ENCODE data around the gene POLR2H.
A peak's percentile ranks its signal among the peaks of the same experiment; 100 is the strongest.

Gene POLR2H

DNA sequence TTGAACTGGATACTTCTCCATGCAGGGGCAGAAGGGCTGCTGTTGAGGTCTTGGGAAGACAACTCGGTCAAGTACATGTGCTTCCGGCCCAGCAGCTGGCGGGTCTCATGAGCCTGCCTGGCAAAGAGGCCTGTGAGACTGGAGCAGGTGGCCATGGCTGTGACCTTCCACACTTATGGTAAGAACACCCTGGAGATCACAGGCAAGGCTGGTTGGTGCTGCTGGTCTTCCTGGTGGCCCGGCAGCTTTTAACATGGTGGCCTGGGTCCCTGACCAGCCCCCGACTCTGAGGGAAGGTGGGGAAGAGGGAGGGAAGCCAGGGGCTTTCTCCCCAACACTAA is 33.8 kb downstream of the POLR2H start:
- DNase-seq (ENCODE audit: extremely low read depth, low read depth) = no peak
- no peak overlapping the region for H3K4me3 ChIP-seq (replicated peaks; ENCODE audit: low read depth, low read length)
- TF ChIP-seq, protein P1, sequence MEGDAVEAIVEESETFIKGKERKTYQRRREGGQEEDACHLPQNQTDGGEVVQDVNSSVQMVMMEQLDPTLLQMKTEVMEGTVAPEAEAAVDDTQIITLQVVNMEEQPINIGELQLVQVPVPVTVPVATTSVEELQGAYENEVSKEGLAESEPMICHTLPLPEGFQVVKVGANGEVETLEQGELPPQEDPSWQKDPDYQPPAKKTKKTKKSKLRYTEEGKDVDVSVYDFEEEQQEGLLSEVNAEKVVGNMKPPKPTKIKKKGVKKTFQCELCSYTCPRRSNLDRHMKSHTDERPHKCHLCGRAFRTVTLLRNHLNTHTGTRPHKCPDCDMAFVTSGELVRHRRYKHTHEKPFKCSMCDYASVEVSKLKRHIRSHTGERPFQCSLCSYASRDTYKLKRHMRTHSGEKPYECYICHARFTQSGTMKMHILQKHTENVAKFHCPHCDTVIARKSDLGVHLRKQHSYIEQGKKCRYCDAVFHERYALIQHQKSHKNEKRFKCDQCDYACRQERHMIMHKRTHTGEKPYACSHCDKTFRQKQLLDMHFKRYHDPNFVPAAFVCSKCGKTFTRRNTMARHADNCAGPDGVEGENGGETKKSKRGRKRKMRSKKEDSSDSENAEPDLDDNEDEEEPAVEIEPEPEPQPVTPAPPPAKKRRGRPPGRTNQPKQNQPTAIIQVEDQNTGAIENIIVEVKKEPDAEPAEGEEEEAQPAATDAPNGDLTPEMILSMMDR (IDR thresholded peaks at IDR 0.05; ENCODE audit: low read depth, low read length, missing control alignments) = no peak

DNA sequence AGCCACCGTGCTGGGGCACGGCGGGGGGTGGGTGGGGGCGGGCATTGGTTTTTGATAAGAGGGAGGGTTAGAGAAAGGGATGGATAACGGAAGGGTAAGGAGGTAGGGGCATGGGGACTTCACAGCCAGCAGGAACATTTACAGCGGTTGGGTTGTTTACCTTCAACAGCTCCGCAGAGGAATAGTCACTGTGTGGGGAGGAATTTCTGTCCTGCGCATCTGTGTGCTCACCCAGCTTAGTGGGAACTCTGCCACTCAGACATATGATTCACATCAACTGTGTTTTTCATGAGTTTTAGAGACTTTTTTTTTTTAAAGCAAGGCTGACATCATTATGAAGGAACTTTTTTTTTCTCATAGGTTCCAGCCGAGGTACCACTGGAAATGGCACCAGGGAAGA is 37.9 kb downstream of the POLR2H start:
- TF ChIP-seq, protein P1 (IDR thresholded peaks at IDR 0.05; ENCODE audit: low read depth, low read length, missing control alignments) = no peak
- peak; percentile 76 for DNase-seq (ENCODE audit: extremely low read depth, low read depth)
- no peak overlapping the region for H3K4me3 ChIP-seq (replicated peaks; ENCODE audit: low read depth, low read length)

DNA sequence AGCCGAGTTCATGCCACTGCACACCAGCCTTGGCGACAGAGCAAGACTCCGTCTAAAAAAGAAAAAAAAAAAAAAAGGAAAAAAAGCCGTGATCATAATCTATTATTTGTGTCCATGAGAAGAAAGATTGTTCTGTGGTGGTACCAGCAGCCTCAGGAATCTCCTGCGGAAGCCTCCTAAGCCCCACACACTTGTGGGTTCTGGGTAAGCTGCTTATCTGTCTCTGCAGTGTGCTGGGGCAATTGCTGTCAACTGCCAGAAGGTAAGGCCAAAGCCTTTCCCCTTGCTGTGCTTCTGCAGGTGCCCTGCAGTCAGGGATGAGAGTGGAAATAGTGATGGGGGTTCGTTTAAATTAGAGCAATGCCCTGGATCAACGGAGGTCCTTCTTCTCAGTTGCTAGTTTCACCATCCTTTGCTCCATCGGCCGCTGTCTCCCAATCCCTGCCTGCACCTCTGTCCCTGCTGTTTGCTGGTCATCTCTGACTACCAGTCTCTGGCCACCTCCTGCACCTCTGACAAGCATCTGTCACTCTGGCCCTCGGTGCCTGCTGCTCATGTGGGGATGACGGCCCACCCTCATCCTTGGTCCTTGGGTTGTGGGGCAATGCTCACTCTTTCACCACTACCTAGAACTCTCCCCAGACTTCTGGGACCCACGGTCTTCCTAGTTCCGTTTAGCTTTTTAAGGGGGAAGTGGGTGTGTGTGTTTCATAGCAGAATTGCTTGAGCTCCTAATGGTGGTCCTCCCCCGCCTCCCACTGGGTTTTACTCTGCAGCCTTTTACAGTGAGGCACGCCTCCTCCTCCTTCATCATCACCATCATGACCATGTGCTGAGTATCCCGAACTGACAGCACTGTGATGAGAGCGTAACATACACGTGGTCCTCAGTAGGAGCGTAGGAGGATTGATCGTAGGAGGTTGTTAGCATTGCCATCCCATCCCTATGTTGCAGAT is 43.8 kb downstream of the POLR2H start:
- DNase-seq (ENCODE audit: extremely low read depth, low read depth) = no peak
- H3K4me3 ChIP-seq (replicated peaks; ENCODE audit: low read depth, low read length) = no peak overlapping the region
- TF ChIP-seq, protein P1 (IDR thresholded peaks at IDR 0.05; ENCODE audit: low read depth, low read length, missing control alignments) = no peak

DNA sequence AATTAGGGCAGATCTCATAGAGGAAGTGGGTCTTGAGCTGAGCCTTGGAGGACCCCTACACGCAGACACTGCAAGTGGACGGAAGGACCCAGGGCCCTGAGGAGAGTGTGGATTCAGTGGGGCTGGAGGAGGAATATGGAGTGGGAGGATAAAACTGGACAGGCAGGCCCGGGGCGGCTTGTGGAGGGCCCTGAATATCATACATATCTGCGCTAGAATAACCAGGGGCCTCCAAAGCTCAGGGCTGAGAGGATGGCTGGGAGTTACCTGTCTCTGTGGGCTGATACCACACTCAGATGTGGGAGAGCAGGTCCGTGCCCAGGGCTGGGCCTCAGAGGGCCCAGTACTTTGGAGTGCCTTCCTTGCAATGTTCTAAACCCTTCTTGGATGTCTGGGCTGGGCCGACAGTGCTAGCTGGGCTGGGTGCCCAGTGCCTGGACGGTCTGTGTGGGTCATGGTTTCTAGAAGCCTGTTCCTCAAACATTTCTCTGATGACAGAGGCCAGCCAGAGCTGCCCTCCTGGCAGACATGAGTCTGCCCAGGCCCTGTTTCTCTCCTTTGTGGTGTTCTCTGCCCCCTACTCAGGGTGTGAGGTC is 47.9 kb downstream of the POLR2H start:
- no peak for DNase-seq (ENCODE audit: extremely low read depth, low read depth)
- H3K4me3 ChIP-seq (replicated peaks; ENCODE audit: low read depth, low read length) = no peak overlapping the region
- TF ChIP-seq, protein P1 (IDR thresholded peaks at IDR 0.05; ENCODE audit: low read depth, low read length, missing control alignments) = no peak

DNA sequence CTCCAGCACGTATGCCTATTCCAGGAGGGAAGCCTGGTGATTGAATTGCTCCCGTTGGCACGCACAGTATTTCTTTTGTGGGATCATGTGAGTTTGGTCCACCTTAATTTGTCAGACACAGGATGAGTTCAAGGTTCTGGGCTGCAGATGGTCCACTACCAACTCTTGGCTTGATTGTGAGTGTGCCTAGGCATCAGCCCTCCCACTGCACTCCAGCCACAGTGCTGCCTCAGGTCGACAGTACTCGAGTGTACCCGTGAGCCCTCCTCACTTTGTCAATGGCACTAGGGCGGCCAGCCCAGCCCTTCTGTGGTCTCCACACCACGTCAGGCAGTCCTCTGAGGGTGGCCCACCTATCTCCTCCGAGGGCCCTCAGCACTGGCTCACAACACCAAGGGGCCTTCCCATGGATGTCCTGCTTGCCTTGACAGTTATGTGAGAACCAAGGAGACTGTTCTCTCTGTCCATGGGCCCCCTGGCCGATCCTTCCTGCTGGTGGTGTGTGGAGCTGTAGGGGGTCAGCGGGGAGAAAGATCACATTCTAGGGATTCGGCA is 48.5 kb downstream of the POLR2H start:
- TF ChIP-seq, protein P1 (IDR thresholded peaks at IDR 0.05; ENCODE audit: low read depth, low read length, missing control alignments) = no peak
- DNase-seq (ENCODE audit: extremely low read depth, low read depth) = no peak
- H3K4me3 ChIP-seq (replicated peaks; ENCODE audit: low read depth, low read length) = no peak overlapping the region

DNA sequence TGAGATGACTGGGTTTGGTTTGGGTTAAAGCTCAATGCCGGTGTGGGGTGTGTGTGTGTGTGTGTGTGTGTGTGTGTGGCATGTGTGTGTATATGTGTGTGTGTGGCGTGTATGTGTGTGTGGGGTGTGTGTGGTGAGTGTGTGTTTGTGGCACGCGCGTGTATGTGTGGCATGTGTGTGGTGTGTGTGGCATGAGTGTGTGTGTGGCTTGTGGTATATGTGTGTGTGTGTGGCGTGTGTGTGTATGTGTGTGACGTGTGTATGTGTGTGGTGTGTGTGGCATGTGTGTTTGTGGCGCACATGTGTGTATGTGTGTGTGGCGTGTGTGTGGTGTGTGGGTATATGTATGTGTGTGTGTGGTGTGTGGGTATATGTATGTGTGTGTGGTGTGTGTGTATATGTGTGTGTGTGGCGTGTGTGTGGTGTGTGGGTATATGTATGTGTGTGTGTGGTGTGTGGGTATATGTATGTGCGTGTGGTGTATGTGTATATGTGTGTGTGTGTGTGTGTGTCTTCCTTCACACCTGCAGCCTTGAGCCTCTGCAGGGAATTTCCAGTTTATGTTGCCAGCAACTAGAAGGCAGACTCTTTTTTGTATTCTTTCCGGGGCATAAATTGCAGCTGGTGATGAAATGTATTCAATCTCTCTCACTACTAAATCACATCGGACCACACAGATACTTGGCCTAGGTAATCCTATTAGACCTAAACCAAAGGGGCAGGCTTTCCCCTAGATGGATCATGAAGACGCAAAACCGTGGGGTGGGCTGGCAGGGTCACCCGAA is 53.1 kb downstream of the POLR2H start:
- no peak overlapping the region for H3K4me3 ChIP-seq (replicated peaks; ENCODE audit: low read depth, low read length)
- no peak for DNase-seq (ENCODE audit: extremely low read depth, low read depth)
- TF ChIP-seq, protein P1 (IDR thresholded peaks at IDR 0.05; ENCODE audit: low read depth, low read length, missing control alignments) = no peak

All from HFF-Myc (cell line).